Left renal pelvis (tissue), 4 donors: Measurements from ENCODE around the gene CCDC12. TPM values are rescaled to one million over a fixed set of nuclear protein-coding genes. Genes with fewer than 3 reads are reported as not detected.

Experiments used
- DNase-seq, 4 donors: peaks; one replicate each; pipeline ENCODE4 v3.0.0-alpha.2; 2013; ENCODE audit warnings: low read depth in 4 of 4, low spot score in 3 of 4
- polyA plus RNA-seq, 4 donors: library from polyadenylated mRNA; unstranded; fragments of 120-200 nt; gene quantifications; one replicate each; pipeline ENCODE4 v1.2.1, GENCODE V29; 2013; ENCODE audit not compliant: insufficient read length in 4 of 4

CCDC12 gene
- polyA plus RNA-seq, 4 donors = 38.9 to 54.5 (median 51.5) TPM

- DNase-seq = no peak
Observed at GRCh38 chr3:46960081-46960701, 16.4 kb downstream of the CCDC12 start.

GRCh38 chr3:46959161-46959511, 17.4 kb downstream of the CCDC12 start:
- DNase-seq = no peak

DNA sequence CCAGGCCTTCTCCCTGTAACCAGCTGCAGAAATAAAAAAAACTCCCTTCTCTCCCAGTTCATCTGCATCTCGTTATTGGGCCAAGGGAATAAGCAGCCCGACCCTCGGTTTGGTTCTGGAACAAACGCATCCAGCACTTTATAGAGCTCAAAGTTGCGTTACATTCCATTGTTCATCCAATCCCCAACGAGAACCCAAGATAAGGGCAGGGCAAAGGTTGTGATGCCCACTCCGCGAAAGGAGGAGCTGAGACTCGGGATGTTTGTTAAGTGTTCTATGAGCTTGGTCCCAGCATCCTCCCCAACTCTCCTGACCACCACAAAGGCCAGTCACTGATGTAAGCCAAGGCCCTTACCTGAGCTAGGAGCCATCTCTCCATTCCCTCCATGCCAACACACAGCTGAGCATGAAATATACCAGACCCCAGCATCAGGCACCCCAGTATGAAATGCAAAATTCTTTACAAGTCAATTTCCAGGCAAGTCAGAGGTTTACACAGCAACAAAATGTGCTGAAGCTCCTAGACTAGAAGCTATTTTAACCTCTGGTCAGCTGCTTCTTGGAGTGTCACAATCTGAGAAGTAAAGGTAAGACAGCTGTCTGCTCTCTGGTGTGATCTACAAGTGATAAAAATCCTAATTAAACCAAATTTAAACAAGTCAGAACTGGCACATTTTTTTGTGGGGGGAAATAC, 17.9 kb downstream of the CCDC12 start:
- DNase-seq = no peak

GRCh38 chr3:46957092-46957820, 19.3 kb downstream of the CCDC12 start:
- no peak for DNase-seq

- DNase-seq = no peak
Observed at GRCh38 chr3:46955801-46956259, 20.7 kb downstream of the CCDC12 start.

DNA sequence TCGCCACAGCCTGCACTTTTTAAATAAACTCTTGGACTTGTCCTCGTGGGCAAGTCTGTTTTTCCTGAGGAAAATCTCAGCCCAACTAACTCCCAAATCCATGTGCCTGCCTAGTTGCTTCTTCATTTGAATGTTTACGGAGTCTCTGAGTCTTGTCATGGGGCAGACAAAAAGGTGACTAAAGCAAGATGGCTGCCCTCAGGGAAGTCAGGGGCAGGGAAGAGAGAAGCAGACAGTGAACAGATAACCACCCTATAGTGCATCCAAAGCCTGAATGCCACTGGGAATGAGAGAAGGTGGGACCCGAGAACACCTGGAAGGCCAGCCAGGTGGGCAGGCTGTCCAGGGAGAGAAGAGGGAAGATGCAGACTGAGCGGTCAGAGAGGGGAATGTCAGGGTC, 21.4 kb downstream of the CCDC12 start:
- no peak for DNase-seq

DNA sequence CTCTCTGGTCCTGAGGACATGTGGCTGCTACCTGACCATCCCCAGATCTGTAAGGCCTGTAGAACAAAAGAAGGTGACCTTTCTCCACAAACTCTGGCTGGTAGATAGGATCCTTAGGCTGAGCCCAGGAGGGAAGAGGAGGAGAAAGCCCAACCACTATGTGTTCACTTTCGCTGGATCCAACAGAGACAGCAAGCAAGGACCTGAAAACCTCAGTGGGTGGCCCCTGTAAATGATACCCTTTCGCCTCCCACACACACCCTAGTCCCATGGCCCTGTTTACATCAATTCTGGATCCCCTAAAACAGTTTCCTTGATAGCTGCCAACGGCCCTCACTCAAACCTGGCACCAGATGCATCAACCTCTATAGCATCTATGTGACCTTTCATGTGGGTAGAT, 22.4 kb downstream of the CCDC12 start:
- DNase-seq = no peak

DNA sequence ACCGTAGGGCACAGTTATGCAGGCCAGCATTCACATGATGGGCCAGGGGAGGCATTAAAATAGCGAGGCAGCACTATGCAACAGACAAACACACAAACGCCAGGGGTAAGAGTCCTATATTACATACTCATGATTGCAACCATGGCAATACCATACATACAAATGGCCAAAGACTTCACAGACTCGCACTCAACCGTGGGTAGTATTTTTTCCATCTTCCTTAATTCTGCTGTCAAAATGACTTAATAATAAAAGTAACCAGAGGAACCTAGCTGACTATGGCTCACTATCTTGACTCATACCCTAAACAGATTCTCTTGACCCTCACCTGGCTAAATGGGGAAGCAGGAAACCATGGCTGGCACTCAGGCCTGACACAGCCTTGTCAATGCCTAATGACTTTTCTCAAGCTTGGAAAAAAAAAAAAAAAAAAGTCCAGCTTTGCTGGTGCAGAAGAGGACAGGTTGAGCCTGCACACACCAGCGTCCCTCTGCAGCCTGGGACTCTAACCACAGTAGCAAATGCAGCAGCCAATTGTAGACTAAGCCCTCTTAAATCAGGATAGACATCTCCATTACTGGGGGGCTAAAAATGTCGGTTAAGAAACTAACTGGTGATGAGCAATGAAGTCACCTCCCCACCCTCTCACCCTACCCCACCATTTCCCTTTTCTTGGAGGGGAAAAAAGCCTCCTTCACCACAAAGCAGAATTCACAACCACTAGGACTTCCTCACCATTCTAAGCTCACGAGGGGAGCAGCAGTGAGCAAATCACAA, 23.1 kb downstream of the CCDC12 start:
- DNase-seq = no peak

DNA sequence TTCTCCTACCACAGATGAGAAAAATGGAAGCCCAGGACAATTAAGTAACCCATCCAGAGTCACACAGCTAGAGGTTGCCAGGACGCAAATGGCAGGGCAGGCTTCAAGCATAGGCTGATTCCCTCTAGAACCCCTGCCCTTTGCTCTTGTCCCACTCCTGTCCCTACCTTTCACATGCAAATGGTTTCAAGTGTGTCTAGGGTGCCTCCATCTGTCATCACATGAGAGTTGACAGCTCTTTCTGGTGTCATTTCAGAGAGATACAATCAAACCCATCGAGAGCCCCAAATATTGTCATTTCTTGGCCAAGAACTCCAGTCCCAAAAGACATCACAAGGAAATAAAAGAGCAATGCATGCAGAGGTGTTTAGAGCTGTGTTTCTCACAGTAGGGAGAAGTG, 23.7 kb downstream of the CCDC12 start:
- DNase-seq = no peak

DNA sequence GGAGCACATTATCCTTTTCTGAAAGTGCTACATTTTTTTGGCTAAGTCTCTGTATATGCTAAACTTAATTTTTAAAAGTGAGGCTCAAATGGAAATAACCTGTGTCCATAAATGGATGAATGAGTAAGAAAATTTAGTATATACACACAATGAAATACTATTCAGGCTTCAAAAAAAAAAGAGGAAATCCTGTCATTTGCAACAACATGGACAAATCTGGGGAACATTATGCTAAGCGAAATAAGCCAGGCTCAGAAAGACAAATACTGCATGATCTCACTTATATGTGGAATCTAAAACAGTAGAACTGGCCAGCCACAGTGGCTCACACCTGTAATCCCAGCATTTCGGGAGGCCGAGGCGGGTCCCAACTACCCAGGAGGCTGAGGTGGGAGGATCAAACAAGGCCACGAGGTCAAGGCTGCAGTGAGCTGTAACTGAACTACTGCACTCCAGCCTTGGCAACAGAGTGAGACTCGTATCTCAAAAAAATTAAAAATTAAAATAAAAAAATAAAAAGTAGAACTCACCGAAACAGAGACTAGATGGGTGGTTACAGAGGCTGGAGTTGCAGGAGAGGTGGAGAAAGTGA, 25.8 kb downstream of the CCDC12 start:
- no peak for DNase-seq

DNA sequence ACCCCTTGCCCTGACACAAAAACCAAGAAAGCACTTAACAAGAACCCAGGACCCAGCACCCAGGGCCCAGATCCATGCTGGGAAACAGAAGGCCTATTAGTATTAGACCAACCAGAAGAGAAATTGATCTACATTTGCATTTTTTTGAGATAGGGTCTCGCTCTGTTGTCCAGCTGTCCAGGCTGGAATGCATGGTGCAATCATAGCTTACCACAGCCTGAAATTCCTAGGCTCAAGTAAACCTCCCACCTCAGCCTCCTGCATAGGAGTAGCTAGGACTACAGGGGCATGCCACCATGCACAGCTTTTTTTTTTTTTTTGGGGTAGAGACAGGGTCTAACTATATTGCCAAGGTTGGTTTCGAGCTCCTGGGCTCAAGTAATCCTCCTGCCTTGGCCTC, 26.4 kb downstream of the CCDC12 start:
- DNase-seq = no peak

DNA sequence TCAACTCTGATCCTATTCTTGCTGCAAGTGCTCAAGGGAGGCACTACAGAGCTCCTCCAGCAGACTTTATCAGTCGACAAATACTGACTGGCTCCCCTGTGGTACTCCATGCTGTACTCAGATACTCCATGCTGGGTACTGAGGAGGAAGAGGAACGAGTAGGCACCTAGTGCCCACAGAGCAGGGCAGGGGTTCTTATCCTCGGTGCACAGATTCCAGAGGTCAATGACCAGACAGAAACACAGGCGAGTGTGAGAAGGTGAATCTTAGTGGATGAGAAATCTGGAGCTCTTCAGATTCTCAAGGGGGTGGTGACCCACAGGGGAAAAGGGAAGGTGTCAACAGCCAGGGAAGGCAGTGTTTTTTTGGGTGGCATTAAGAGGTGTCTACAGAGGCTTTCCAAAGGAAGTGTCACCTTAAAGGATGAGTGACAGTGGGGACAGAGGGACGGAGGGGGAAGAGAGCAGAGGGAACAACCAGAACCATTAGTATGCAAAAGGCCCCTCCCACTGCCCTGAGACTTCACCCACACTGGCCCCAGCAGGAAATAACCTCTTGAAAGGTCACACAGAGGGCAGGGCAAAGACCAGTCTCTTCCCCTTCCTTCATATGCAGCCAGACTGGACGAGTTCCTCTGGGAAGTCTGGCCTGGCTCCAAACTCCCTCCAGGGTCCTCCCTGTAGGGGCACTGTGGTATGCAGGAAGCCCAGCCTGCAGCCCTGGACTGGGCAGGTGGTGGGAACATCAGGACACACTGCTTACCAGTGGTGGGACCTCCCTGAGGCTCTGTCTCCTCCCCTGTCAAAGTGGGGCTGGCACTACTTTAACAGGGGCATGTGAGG, 27.5 kb downstream of the CCDC12 start:
- no peak for DNase-seq

- DNase-seq = no peak
Observed at GRCh38 chr3:46947981-46948791, 28.4 kb downstream of the CCDC12 start.

DNA sequence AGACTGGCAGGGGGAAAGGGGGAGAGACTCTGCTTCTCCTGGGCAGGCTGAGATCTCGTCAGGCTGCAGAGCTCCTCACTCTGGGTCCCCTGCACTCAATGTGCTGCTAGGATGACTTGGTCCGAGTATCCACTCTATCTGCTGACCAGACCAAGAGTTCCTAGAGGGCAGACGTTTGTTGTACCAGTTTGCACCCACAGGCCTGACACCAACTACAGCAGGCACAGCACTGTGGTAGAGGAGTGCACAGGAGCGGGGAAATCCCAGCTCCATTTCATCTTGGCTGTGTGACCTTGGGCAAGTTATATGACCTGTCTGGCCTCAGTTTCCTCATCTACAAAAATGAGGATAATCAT, 29.0 kb downstream of the CCDC12 start:
- no peak for DNase-seq

GRCh38 chr3:46946856-46947545, 29.5 kb downstream of the CCDC12 start:
- no peak for DNase-seq

DNA sequence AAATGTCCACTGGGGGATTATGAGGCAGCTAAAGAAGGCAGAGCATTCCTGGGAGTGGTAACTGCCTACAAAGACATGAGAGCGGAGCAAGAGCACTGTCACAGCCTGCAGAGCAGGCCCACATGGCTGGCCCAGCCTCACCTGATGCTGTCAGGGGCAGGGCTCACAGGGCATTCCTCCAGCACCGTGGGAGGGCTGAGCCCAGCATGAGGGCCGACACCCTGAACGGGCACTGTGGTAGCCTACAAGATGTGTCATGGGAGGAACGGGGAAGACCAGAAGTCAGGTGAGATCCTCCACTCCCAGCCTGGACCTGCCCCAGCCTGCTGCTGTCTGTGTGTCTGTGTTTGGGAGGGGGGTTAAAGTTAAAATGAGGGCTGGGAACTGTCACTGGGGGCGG, 30.1 kb downstream of the CCDC12 start:
- DNase-seq = no peak

- DNase-seq = no peak
Observed at GRCh38 chr3:46944191-46944590, 32.4 kb downstream of the CCDC12 start.
